Activated naive CD8-positive, alpha-beta T cell treated with anti-CD3 and anti-CD28 coated beads for 36 hours (primary cell): ENCODE measurements around the gene SPACA7. TPM values are rescaled to one million over a fixed set of nuclear protein-coding genes. Genes with fewer than 3 reads are reported as not detected.

ENCODE experiments used
- DNase-seq: peaks from one replicate; pipeline ENCODE4 v3.0.0; 2021
- H3K27ac Mint-ChIP-seq: one replicate; pipeline ENCODE4 v1.8.0; 2022; ENCODE audit warnings: mild to moderate bottlenecking, moderate library complexity, mixed read lengths
- H3K27me3 Mint-ChIP-seq: one replicate; pipeline ENCODE4 v1.8.0; 2022; ENCODE audit warnings: mild to moderate bottlenecking, mixed read lengths
- H3K36me3 Mint-ChIP-seq: one replicate; pipeline ENCODE4 v1.8.0; 2021; ENCODE audit warnings: mild to moderate bottlenecking, mixed read lengths
- H3K4me1 Mint-ChIP-seq: one replicate; pipeline ENCODE4 v1.8.0; 2021; ENCODE audit warnings: mixed read lengths
- H3K4me3 Mint-ChIP-seq: one replicate; pipeline ENCODE4 v1.8.0; 2022; ENCODE audit warnings: mild to moderate bottlenecking, moderate library complexity, mixed read lengths
- H3K9me3 Mint-ChIP-seq: one replicate; pipeline ENCODE4 v1.8.0; 2022; ENCODE audit warnings: mixed read lengths
- total RNA-seq, 2 experiments: library from RNA; stranded (reverse); gene quantifications; one replicate each; pipeline ENCODE4 v1.2.3, GENCODE V29; 2021

The SPACA7 gene, protein sequence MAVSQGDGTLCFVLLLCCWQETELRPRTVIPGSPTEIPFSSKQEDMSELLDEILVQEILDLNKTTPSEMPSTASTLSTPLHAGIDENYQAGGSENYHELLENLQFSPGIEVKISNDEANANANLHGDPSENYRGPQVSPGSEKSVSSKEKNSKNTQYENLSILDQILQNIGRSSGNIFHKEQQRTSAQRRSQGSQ
- total RNA-seq, result not detected

DNA sequence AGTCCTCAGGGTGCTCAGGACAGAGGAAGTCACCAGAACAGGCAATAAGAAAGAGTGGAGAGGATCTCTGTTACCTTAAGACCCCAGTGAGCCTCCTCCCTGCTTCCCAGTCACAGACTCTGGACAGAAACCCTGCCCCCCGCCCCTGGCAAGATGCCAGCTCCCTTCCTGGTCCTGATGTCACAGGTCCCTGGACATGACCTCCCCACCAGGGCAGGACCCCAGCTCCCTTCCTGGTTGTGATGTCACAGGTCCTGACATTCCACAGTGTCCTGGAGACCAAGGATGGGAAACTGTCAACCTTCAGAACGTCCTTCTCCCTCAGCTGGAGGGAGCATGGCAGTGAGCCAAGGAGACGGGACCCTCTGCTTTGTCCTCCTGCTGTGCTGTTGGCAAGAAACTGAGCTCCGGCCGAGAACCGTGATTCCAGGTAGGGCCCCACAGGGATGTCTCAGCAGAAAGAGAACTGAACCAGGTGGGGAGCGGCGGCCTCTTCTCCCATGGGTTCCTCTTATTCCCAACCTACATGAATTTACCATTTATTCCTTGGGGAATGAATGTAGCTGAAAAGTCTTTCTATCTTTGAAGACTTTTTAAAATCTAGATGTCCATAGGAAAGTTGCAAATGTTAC lies at the start of gene SPACA7:
Gene SPACA7, plus strand, starts transcription at position 306 of the 632 bp plus-strand sequence. Its CDS starts 31 bp downstream, at position 337.
- DNase-seq, result no peak
- Mint-ChIP-seq H3K4me1 (no peaks in the 10 kb centered on the region), H3K9me3 (peaks cover 2% of the 10 kb centered on the region), H3K27ac (no peak within 1 kb of the TSS), H3K36me3 (no peaks in the 10 kb centered on the region), H3K4me3 (no peak within 1 kb of the TSS), H3K27me3 (peaks cover 10% of the 10 kb centered on the region)

DNA sequence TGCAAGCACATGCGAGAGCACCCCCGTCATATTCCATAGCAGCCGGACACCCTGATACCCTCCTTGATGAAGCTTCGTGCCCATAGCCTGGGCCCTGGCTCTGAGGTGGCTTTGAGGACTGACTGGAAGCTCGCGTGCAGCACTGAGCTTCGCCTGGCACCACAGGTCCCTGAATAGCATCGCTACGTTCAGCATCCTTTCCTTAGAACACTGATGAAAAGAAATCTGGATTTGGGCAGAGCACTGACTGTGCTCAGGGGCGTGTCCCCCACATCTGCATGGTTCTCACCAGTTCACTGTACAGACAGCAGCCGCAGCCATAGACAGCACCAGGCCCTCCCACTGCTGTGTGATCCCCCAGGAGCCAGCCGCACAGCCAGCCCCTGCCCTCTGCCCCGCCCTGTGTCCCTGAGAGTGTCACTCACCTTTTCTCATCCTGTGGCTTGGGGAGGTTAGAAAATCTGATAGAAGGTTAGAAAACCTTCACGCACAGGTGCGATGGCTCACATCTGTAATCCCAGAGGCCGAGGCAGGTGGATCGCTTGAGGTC lies 49.3 kb upstream of the SPACA7 start:
- no peaks in the 10 kb centered on the region for H3K4me1 Mint-ChIP-seq
- H3K9me3 Mint-ChIP-seq, result peaks cover 2% of the 10 kb centered on the region
- H3K27ac Mint-ChIP-seq, result no peak overlapping the region
- H3K27me3 Mint-ChIP-seq, result peaks cover 31% of the 10 kb centered on the region
- no peaks in the 10 kb centered on the region for H3K36me3 Mint-ChIP-seq
- H3K4me3 Mint-ChIP-seq, result no peak overlapping the region
- no peak for DNase-seq

DNA sequence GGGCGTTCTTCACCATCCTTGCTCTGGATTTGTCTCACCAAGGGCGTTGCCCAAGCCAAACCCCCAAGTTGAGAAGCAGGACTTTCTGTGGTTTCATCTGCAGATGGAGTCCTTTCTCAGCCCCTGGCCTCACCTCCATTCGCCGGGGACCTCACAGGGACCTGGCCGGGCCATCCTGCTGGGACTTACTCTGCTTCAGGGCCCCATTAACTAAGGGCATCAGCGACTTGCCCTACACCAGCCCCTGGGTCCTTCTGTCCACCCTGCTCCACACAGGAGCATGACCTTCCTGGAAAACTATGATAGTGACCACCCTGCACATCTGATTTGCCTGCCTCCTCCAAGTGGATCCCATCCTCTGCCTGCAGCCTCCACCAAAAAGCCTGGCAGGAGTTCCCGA lies 47.2 kb upstream of the SPACA7 start:
- H3K9me3 Mint-ChIP-seq, result peaks cover 2% of the 10 kb centered on the region
- no peaks in the 10 kb centered on the region for H3K4me1 Mint-ChIP-seq
- peaks cover 44% of the 10 kb centered on the region for H3K27me3 Mint-ChIP-seq
- H3K36me3 Mint-ChIP-seq, result no peaks in the 10 kb centered on the region
- no peak for DNase-seq
- no peak overlapping the region for H3K4me3 Mint-ChIP-seq
- H3K27ac Mint-ChIP-seq, result no peak overlapping the region

DNA sequence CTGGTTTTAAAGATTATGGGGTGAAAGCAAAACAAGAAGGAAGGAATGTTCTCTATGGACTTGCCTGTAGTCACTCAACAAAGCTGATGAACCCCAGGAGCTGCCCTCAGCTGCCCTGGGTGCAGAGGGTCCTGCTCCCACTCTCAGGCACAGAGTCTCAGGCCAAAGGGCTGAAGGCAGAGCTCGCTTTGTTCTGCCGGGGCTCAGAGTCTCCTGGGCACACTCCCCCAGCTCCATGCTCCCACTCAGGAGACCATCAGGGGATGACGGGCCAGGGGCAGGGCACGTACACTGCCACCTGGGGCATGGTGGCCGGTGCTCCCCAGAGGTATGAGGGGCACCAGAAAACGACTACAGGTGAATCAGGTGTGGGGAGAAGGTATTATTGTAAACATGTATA lies 46.8 kb upstream of the SPACA7 start:
- DNase-seq, result no peak
- H3K4me1 Mint-ChIP-seq, result no peaks in the 10 kb centered on the region
- peaks cover 2% of the 10 kb centered on the region for H3K9me3 Mint-ChIP-seq
- peaks cover 44% of the 10 kb centered on the region for H3K27me3 Mint-ChIP-seq
- no peak overlapping the region for H3K27ac Mint-ChIP-seq
- H3K4me3 Mint-ChIP-seq, result no peak overlapping the region
- no peaks in the 10 kb centered on the region for H3K36me3 Mint-ChIP-seq

DNA sequence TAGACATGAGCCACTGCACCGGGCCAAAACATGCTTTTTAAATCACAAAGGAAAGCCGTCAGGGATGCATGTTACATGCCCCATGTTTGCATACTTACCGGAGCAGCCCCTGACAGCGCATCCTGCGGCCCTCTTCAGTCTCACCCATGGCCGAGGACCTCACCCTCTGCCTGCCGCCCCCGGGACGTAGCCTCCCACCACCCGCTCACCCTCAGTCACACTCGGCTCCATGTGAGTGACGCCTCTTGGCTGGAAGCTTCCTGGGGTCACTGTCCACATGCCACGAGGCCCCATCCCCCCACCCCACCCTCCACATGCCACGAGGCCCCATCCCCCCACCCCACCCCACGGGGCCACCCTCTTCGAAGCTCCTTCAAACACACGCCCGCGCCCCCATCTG lies 46.1 kb upstream of the SPACA7 start:
- Mint-ChIP-seq H3K9me3 (peaks cover 2% of the 10 kb centered on the region), H3K36me3 (no peaks in the 10 kb centered on the region), H3K4me1 (no peaks in the 10 kb centered on the region), H3K4me3 (no peak overlapping the region), H3K27ac (no peak overlapping the region), H3K27me3 (peaks cover 44% of the 10 kb centered on the region)
- no peak for DNase-seq

DNA sequence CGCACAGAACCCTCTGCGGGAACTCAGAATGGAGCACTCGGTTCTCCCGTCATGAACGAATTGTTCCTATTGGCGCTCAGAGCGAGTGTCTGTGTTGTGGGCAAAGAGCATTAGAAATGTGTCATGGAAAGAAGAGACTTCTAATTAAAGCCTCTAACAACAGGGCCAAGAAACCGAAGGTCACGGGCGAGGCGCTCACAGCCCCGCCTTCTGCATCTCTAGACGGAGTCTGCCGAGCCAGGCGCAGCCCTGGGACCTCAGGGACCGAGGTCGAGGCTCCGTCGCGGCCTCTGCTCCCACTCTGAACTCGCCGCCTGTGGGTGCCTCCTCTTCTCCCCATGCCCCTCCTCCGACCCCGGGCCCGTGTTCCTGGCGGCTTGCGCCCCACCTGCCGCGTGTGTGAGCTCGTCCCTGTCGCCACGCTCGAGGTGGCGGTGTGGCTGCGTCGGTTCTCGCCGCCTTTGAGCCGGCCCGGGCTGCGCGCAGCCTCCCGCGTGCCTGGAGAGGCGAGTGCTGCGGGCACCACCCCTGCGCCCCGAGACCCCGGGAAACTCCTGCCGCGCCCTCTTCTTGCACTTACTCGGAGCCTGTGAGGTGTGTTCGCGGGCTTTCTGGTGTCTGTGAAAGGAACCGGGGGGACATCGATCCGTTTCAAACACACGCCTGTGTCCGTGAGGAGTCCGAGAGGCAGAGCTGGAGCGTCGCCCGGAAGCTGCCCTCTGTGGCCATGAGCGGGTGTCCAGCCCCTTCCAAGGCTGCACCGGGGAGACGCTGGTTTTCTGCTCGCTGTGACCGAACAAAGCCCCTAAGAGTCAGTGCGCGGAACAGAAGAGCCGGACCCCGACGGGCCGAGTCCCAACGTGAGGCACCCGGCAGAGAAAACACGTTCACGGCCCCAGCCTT lies 45.4 kb upstream of the SPACA7 start:
- no peak for DNase-seq
- Mint-ChIP-seq H3K4me3 (no peak overlapping the region), H3K27ac (no peak overlapping the region), H3K27me3 (peaks cover 42% of the 10 kb centered on the region), H3K9me3 (peaks cover 2% of the 10 kb centered on the region), H3K4me1 (no peaks in the 10 kb centered on the region), H3K36me3 (no peaks in the 10 kb centered on the region)

DNA sequence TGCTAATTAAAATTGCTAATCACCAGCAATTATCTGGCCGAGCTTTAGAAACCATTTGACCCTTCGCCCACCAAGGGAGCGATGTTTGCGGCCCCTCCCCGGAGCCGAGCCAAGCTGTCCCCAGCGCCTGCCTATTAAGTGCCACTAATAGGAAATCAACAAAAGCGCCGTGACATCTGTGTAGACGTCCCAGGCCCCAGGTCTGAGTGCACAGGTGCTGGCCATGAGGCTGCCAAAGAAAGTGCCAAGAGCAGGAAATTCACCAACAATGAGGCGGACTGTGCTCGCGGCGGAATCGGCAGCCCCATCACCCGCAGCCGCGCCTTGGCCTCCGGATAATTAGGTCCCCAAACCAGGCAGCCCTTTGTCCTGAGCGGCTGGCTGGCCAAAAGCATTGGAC lies 44.5 kb upstream of the SPACA7 start:
- H3K4me3 Mint-ChIP-seq, result no peak overlapping the region
- peaks cover 6% of the 10 kb centered on the region for H3K9me3 Mint-ChIP-seq
- peaks cover 41% of the 10 kb centered on the region for H3K27me3 Mint-ChIP-seq
- no peaks in the 10 kb centered on the region for H3K4me1 Mint-ChIP-seq
- H3K27ac Mint-ChIP-seq, result no peak overlapping the region
- H3K36me3 Mint-ChIP-seq, result no peaks in the 10 kb centered on the region
- DNase-seq, result no peak

DNA sequence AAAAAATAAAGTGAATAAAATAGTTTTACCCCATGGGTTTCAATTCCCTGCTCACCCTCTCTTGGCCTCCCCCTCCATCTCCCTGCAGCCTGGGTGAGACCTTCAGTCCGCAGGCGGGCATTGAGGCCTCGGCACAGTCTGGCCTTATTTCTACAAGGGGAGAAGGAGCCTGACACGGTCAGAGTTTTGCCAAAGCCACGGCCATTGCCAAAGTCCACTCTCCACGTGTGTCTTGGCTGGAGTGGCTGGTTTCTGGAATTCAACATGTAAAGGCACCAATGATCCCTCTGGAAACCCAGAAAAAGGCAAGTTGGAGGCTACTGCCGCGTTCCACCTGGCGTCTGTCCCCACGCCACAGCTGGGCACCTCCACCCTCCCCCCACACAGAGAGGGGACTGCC lies 43.4 kb upstream of the SPACA7 start:
- no peaks in the 10 kb centered on the region for H3K36me3 Mint-ChIP-seq
- H3K4me1 Mint-ChIP-seq, result no peaks in the 10 kb centered on the region
- H3K27ac Mint-ChIP-seq, result no peak overlapping the region
- no peak for DNase-seq
- no peak overlapping the region for H3K4me3 Mint-ChIP-seq
- H3K27me3 Mint-ChIP-seq, result peaks cover 46% of the 10 kb centered on the region
- H3K9me3 Mint-ChIP-seq, result peaks cover 17% of the 10 kb centered on the region

DNA sequence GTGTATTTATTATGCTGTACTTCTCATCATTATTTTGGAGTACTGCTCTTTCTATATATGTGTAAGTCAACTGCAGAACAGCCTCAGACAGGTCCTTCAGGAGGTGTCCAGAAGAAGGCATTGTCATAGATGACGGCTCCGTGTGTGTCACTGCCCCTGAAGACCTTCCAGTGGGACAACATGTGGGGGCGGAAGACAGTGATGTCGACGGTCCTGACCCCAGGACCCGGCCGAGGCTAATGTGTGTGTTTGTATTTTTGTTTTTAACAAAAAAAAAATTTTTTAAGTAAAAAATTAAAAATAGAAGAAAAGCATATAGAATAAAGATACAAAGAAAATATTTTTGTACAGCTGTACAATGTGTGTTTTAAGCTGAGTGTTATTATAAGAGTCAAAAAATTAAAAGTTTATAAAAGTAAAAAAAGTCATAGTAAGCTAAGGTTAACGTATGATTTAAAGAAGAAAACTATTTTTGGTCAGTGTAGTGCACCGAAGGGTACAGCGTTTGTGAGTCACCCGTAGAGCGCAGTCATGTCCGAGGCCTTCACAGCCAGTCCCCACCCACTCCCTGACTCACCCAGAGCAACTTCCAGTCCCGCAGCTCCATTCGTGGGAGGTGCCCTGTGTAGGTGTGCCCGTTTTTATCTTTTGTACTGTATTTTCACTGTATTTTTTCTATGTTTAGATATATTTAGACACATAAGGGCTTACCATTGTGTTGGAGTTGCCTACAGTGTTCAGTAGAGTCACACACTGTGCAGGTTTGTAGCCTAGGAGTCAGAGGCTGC lies 42.2 kb upstream of the SPACA7 start:
- H3K4me3 Mint-ChIP-seq, result no peak overlapping the region
- no peak overlapping the region for H3K27ac Mint-ChIP-seq
- H3K4me1 Mint-ChIP-seq, result no peaks in the 10 kb centered on the region
- H3K27me3 Mint-ChIP-seq, result peaks cover 46% of the 10 kb centered on the region
- no peaks in the 10 kb centered on the region for H3K36me3 Mint-ChIP-seq
- no peak for DNase-seq
- peaks cover 17% of the 10 kb centered on the region for H3K9me3 Mint-ChIP-seq

DNA sequence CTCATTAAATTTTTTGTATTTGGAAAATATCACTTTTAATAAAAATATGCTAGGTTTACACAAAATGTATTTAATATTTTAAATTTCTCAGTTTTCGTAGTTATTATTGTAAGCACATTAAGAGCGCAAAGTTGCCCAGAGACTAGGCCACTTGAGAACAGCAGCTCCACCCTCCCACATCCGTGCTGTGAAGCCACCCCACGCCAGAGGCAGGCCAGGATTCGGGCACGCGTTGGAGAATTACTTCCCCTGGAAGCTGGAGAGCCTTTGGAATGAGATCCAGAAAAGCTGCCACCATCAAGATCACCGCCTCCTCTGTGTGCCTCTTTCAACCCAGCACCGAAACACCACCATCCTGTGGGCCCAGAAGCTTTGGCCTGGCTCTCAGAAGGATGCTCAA lies 41.0 kb upstream of the SPACA7 start:
- H3K27me3 Mint-ChIP-seq, result peaks cover 35% of the 10 kb centered on the region
- H3K27ac Mint-ChIP-seq, result no peak overlapping the region
- no peak overlapping the region for H3K4me3 Mint-ChIP-seq
- H3K36me3 Mint-ChIP-seq, result no peaks in the 10 kb centered on the region
- H3K9me3 Mint-ChIP-seq, result peaks cover 17% of the 10 kb centered on the region
- DNase-seq, result no peak
- H3K4me1 Mint-ChIP-seq, result no peaks in the 10 kb centered on the region

DNA sequence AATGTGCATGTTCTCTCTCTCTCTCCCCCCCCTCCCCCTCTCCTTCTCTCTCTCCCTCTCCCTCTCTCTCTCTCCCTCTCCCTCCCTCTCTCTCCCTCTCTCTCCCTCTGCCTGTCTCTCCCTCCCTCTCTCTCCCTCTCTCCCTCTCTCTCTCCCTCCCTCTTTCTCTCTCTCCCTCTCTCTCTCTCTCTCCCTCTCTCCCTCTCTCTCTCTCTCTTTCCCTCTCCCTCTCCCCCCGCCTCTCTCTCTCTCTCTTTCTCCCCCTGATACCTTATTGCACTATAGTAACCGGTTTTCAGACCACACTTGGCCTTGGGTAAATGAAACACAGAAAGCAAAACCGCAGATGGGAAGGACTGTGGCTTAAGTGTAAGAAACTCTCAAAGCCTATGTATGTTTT lies 34.7 kb upstream of the SPACA7 start:
- Mint-ChIP-seq H3K27me3 (peaks cover 29% of the 10 kb centered on the region), H3K36me3 (no peaks in the 10 kb centered on the region)

DNA sequence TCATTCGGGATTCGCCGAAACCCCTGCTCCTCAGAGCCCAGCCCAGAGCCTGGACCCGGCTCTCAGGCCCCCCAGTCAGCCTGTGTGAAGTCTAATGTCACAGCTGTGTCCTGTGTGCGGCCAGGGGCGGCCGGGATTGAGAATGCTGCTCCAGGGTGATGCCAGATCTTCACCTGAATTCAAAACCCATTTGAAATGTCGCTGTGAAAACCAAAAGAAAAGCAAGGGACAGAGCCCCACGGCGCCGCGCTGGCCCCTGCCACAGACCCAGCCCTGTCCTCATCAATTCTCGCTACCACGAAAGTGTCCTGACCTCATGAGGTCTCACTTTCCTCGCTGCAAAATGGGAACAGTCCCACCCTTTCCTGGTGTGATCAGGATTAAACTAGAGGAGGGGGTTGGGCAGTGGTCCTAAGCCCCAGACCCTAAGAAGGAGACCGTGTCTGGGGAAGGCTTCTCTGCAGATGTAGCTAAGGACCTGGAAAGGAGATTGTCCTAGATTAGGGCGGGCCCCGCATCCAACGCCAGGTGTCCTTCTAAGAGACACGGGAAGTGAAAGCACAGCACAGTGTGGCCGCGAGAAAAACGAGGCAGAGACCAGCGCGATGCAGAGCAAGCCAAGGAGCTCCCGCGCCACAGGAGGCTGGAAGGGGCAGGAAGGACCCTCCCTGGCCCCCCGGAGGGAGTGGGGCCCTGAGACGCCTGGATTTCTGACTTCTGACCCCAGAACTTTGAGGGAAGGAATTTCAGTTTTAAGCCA lies 34.0 kb upstream of the SPACA7 start:
- Mint-ChIP-seq H3K4me3 (no peak overlapping the region), H3K27me3 (peaks cover 35% of the 10 kb centered on the region), H3K4me1 (no peaks in the 10 kb centered on the region), H3K36me3 (no peaks in the 10 kb centered on the region), H3K9me3 (peaks cover 7% of the 10 kb centered on the region), H3K27ac (no peak overlapping the region)
- DNase-seq, result no peak

More for the DNA sequence above, 34.7 kb upstream of the SPACA7 start:
- peaks cover 12% of the 10 kb centered on the region for H3K9me3 Mint-ChIP-seq
- no peaks in the 10 kb centered on the region for H3K4me1 Mint-ChIP-seq
- no peak for DNase-seq
- no peak overlapping the region for H3K27ac Mint-ChIP-seq
- H3K4me3 Mint-ChIP-seq, result no peak overlapping the region

DNA sequence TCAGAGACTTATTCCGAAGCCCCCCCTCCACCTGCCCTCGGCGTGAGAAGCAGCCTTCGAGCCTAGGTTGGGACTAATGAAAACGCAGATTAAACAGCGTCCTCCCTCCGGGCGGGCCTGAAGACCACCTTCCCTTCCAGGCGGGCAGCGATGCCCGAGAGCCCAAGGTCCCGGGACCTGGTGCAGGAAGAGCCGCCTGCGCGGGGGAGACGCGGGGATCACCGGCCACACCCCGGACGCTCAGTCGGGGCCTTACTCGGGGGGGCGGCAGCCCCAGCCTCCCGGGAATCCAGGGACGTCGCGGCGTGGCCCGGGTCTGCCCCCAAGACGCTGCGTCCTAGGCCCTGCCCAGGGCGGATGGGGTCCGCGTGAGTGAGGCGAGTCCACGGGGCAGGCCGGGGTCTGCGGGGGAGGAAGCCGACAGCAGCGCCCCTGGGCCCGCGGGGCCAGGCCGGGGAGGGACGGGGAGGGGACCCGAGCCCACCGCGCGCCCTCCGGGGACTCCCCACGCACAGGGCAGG lies 33.3 kb upstream of the SPACA7 start:
- H3K4me1 Mint-ChIP-seq, result no peaks in the 10 kb centered on the region
- H3K27me3 Mint-ChIP-seq, result peaks cover 36% of the 10 kb centered on the region
- H3K36me3 Mint-ChIP-seq, result no peaks in the 10 kb centered on the region
- H3K27ac Mint-ChIP-seq, result no peak overlapping the region
- no peak for DNase-seq
- no peaks in the 10 kb centered on the region for H3K9me3 Mint-ChIP-seq
- no peak overlapping the region for H3K4me3 Mint-ChIP-seq

DNA sequence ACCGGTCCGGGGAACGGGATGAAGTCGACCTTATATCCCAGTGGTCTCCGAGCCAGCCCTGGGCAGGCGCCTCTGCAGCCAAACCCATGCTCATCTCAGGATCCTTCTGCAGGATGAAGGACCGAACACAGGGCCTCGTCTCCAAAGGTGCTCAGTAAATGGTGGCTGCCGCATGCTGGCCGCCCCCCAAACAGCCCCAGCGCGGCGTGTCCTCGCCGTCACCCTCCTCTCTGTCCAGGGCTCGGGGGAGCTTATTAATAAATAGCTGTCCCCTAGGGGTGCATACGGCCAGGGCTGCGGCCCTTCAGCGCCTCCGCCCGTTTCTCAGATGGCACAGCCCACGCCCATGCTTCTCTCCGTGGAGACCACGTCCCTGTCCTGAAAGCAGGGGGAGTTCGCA lies 32.6 kb upstream of the SPACA7 start:
- Mint-ChIP-seq H3K36me3 (no peaks in the 10 kb centered on the region), H3K27me3 (peaks cover 43% of the 10 kb centered on the region), H3K9me3 (no peaks in the 10 kb centered on the region), H3K4me1 (no peaks in the 10 kb centered on the region), H3K4me3 (no peak overlapping the region), H3K27ac (no peak overlapping the region)
- no peak for DNase-seq
